T47D (cell line): ENCODE results near the gene TEX19.
A peak's percentile ranks its signal among the peaks of the same experiment; 100 is the strongest.

Experiments
- DNase-seq, 2 experiments: peaks; one replicate each; pipeline versions ENCODE4 v3.0.0 to v3.0.0-alpha.2; 2011 to 2012; ENCODE audit warnings: low read depth in 1 of 2, low spot score in 1 of 2
- JUND ChIP-seq: IDR thresholded peaks from 2 replicates; pipeline ENCODE4 v1.6.1; 2012; ENCODE audit warnings: low read depth
- in situ Hi-C: cut with HindIII; loops from 2 replicates; pipeline ENCODE4 v1.10.0; 2016; ENCODE audit warnings: low sequenced_read_pairs, low pct_unique_long_range_greater_than_20kb

TEX19 gene

DNA sequence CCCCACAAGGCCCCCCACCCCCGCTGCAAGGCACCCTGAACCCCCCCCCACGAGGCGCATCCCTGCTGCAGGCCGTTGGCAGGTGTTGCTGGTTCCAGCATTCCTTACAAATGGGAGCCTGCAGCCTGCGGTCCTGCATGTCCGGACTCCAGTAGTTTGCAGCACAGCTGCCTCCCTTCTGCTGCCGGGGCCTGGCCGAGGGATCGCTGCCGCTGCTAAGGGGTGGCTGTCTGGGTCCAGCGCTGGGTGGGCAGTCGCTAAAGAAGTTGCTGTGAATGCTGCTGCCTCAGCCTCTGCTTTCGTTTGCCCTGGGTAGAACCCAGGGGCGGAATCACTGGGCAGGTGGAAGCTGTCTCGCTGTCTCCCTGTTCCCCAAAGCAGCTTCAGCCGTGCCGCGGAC, 24.4 kb downstream of the TEX19 start:
- no peak for TF ChIP-seq JUND
- DNase-seq, result no peak
- in situ Hi-C loops, result no loop called here

DNA sequence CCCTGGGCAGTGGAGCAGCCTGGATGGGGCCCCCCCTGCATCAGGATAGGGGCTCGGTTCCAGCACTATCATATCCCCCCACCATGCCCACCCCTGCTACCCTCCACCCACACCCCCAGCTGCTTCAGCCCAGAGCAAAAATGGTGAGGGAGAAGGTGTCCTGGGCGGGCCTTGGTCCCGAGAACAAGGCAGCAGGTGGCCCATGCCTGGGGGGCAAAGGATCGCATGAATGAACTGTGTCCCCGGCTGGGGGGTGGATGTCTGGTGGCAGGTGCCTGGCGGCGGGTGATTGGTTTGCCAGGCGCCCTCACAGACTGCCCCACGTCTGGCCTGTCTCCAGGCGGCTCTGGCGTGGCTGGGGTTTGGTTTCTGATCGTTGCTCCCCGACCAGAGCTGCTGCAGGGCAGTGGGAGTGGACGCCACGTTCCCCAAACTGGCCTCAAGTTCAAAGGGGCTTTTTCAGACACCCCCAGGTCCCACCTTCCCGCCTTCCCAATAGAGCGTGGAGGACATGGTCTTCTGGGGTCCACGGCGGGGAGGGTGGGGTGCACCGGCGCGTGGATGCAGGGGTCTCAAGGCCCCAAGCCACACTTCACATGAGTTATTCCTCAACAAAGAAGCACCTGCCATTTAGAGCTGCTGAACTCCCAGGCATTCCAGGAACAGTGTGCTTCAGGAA, 25.1 kb downstream of the TEX19 start:
- DNase-seq, result no peak
- in situ Hi-C loops, result no loop called here
- TF ChIP-seq JUND, result no peak

DNA sequence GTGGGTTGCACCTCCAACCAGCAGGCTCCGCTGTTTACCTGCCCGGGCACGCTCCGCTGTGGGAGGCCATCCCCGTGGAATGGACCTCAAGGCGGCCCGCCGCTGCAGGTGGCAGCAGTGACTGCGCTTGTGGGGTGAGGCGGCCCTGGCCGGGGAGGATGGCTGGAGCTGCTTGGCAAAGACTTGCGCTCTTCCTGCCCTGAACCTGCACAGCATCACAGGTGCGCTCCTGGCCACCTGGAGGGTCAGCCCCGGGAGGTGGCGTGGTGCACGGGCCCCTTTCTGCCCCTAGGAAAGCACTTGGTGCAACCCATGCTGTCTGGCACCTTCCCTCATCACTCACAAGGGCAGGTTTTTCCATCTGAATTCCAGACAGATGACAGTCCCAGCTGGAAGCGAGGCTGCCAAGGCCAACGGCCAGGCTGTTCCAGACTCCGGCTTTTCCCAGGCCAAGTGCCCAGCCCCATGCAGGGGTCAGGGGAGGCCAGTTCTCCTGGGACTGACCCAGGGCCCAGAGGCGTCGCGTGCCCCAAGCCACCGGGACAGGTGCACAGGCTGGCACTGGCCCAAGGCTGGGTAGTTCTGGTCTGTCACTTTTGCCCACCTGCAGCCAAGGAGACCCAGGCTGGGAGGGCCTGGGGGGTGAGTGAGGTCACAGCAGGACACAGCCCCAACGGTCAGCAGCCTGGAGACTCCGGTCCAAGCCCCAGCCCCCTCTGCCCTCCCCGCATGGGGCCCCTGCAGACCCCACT, 25.9 kb downstream of the TEX19 start:
- peak; percentile 95 to 97 for DNase-seq
- in situ Hi-C loops, result no loop called here
- TF ChIP-seq JUND, result no peak

DNA sequence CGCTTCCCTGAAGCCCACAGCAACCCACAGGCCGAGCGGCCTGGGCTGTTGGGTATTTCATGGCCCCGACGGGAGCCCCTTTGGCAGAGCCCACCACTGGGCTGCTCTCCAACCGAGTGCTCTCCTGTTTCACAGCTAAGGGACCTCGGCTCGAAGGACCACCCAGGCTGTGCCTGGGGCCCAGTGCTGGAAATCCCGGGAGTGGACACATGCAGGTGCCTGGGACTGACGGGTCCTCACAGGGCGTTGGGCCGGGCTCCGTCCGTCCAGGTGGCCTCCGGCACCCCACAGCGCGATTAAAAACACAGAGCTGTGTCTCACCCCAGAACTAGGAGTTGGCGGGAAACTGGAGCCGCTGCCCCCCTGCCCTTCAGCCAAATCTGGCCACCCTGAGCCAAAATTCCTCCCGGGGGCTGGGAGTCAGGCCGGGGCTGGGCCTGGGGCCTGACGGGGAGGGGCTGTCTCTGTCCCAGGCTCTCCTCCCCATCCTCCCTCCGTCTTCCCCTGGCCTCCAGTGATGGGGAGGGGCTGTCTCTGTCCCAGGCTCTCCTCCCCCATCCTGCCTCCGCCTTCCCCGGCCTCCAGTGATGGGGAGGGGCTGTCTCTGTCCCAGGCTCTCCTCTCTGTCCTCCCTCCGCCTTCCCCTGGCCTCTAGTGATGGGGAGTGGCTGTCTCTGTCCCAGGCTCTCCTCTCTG, 26.7 kb downstream of the TEX19 start:
- TF ChIP-seq JUND, result no peak
- no peak for DNase-seq
- in situ Hi-C loops, result no loop called here

DNA sequence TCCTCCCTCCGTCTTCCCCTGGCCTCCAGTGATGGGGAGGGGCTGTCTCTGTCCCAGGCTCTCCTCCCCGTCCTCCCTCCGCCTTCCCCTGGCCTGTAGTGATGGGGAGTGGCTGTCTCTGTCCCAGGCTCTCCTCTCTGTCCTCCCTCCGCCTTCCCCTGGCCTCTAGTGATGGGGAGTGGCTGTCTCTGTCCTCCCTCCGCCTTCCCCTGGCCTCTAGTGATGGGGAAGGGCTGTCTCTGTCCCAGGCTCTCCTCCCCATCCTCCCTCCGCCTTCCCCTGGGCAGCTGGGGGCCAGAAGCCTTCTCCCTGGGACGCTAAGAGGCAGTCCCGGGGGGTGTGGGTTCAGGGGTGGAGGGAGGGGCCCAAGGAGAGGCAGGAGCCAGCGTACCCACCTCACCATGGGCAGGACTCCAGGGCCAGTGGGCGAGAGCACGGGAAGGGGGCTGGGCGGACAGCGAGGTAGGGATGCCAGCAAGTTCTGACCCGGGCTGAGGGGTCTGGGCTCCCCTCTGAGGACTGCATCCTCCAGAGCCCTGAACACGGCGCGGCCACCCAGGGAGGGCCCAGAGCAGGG, 27.3 kb downstream of the TEX19 start:
- in situ Hi-C loops, result no loop called here
- no peak for DNase-seq
- no peak for TF ChIP-seq JUND

DNA sequence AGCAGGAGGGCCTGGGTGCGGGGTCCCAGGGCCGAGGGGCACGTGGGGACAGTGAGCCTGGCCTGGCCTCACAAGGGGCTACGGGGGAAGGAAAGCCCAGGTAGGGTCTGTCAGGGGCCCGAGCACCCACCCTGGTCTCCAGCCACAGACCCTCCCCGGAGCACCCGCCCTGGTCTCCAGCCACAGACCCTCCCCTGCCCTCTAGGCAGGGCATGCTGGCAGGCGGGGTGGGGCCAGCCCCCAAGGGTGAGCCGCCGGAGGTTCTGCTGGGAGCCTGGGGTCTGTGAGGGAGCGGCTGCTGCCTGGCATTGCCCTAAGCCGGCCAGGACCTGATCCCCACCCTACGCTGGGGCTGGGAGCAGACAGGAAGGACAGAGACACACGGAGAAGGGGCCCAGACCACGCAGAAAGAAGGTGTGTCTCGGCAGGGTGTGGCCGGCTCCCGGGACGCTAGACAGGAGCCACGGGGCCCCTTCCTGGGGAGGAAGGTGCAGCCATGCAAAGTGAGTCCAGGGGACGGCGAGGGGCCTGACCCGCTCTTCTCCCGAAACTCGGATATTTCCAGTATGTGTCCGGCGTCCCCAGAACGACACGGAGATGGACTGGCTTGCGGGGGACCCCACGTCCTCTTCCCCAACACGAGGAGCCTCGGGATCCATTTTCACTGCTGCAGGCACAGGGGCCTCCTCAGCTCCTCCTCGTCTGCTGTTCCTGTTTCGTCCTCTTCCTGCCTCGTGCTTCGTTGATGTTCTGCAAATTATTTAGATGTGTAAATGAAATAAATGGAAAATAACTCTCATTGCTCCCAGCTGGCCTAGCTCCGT, 28.0 kb downstream of the TEX19 start:
- in situ Hi-C loops, result no loop called here
- DNase-seq, result no peak

DNA sequence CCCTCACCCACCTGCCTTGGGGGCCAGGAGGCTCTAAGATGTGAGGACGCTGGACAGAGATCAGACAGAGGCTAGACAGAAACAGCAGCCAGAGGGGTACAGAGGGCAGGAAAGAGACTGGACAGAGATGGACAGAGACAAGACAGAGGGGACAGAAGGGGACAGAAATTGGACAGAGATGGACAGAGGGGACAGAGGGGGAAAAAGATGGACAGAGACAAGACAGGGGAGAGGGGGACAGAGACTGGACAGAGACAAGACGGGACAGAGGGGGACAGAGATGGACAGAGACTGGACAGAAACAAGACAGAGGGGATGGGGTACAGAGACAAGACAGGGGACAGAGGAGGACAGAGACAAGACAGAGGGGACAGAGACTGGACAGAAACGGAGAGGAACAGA, 28.7 kb downstream of the TEX19 start:
- DNase-seq, result no peak
- in situ Hi-C loops, result no loop called here
- no peak for TF ChIP-seq JUND

More for the DNA sequence above, 28.0 kb downstream of the TEX19 start:
- no peak for TF ChIP-seq JUND

DNA sequence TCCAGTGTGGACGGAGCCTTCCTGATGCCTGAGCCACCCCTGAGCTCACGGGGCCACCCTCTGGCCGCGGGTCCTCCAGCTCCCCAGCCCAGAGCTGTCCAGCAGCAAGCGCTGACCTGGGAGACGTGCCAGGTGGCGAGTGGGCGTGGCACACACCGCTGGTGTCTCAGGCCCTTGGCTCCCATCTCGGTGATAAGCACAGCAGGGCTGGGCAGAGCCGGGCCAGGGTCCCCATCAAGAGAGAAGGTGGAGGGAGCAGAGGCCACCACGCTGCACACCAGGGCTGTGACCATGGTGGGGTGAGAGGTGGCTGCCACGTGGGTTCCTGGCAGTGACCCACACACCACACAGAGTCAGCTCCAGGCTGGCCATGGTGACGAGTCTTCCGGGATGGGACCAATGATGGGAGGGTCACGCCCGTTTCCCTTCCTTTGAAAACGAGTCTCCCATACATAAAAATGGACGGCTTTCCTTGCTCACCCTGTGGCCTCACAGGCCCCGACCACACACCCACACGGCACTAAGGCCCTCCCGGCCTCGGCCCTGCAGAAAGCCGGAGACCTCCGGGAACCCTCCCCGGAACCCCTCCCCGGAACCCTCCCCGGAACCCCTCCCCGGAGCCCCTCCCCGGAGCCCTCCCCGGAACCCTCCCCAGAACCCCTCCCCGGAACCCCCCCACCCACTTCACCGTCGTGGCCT, 29.3 kb downstream of the TEX19 start:
- in situ Hi-C loops, result no loop called here
- no peak for TF ChIP-seq JUND
- DNase-seq, result no peak

DNA sequence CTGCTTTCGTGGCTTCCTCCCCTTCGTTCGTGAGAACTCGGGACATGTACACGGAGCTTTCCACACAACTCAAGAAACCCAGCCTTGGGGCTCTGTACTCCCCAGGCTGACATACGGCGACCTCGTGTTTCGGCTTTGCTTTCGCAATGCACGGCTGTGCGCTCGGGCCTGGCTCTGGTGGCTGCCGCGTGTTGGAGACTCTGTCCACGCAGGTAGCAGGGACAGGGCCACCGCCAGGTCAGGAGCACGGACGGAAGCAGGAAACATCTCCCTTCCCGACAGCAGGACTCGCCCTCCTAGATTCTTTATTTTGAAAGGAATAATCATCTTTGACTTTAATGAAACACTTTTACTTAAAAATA, 29.9 kb downstream of the TEX19 start:
- in situ Hi-C loops, result no loop called here
- DNase-seq, result no peak
- no peak for TF ChIP-seq JUND

DNA sequence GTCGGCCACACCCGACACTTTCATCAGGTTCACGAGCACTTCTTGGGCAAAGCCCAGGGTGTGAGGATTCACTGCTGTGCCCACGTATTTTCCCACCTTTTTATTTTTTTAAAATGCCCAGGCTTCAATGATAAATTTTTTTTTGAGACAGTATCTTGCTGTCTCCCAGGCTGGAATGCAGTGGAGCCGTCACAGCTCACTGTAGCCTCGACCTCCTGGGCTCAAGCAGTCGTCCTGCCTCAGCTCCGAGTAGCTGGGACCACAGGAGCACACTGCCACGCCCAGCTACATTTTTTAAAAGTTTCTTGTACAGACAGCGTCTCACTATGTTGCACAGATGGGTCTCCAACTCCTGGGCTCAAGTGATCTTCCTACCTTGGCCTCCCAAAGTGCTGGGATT, 30.3 kb downstream of the TEX19 start:
- in situ Hi-C loops, result no loop called here
- TF ChIP-seq JUND, result no peak
- no peak for DNase-seq

DNA sequence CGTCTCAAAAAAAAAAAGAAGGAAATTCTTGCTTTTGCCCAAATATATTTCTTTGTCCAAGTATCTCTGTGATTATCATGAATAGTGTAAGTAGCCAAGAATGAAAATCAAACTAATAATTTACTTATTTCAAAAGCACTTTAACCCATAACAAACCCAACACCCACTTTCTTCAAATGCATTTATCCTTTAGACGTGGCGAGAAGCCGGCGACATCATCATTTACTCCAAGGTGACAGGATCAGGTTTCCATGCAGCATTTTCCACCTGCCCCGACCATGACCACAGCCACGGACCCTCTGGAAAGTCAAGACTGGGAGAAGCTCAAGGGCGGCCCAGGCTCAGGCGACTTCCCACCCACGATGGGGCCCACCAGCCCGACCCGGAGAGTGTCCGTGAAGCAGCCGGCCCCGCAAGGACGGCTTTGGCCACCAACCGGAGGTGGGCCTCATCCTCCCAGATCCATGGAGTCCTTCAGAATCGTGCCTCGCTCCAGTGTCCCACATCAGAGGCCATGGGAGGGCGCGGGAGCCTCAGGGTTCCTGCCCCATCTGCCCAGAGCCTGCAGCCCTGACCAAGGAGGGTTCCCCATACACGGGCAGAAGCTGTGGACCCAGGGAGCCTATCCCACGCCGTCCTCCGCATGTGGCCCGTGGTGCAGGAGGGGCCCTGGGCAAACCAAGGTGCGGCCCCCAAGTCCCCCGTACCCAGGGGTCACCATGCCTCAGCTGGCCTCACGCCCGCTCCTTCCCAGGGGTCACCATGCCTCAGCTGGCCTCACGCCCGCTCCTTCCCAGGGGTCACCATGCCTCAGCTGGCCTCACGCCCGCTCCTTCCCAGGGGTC, 31.2 kb downstream of the TEX19 start:
- in situ Hi-C loops, result no loop called here
- no peak for DNase-seq
- TF ChIP-seq JUND, result no peak
